KMS-11 (cell line): ENCODE data around the gene B4GALNT3.

Experiments used
- H2AFZ ChIP-seq: fragments of 200-600 bp; sonication (generic); 2 replicates; pipeline ENCODE4 v1.6.1; 2016; ENCODE audit warnings: antibody characterized with exemption, mixed run types, low read depth
- H3K27ac ChIP-seq: fragments of 200-600 bp; sonication (generic); 2 replicates; pipeline ENCODE4 v1.6.1; 2016; ENCODE audit warnings: mild to moderate bottlenecking, mixed run types
- H3K27me3 ChIP-seq: fragments of 200-600 bp; sonication (generic); 2 replicates; pipeline ENCODE4 v1.6.1; 2017; ENCODE audit warnings: mild to moderate bottlenecking, low read depth, mixed run types, moderate library complexity; ENCODE audit not compliant: insufficient read depth
- H3K36me3 ChIP-seq: fragments of 200-600 bp; sonication (generic); 2 replicates; pipeline ENCODE4 v1.6.1; 2017; ENCODE audit warnings: mild to moderate bottlenecking, mixed run types; ENCODE audit not compliant: insufficient read depth
- H3K4me1 ChIP-seq: fragments of 200-600 bp; sonication (generic); 2 replicates; pipeline ENCODE4 v1.6.1; 2016; ENCODE audit warnings: mild to moderate bottlenecking, low read depth, mixed run types; ENCODE audit not compliant: poor library complexity, severe bottlenecking
- H3K4me2 ChIP-seq: fragments of 200-600 bp; sonication (generic); 2 replicates; pipeline ENCODE4 v1.7.0; 2016; ENCODE audit warnings: mild to moderate bottlenecking, mixed run types
- H3K4me3 ChIP-seq: fragments of 200-600 bp; sonication (generic); IDR thresholded peaks from 2 replicates; pipeline ENCODE4 v1.6.1; 2017; ENCODE audit warnings: low read depth, low read length, mixed read lengths; ENCODE audit not compliant: insufficient read depth
- H3K79me2 ChIP-seq: fragments of 200-600 bp; sonication (generic); 2 replicates; pipeline ENCODE4 v1.6.1; 2016; ENCODE audit warnings: low read depth, mixed run types; ENCODE audit not compliant: insufficient read depth
- H3K9ac ChIP-seq: fragments of 200-600 bp; sonication (generic); 2 replicates; pipeline ENCODE4 v1.6.1; 2016; ENCODE audit warnings: mild to moderate bottlenecking, mixed run types
- H4K20me1 ChIP-seq: fragments of 200-600 bp; sonication (generic); 2 replicates; pipeline ENCODE4 v1.6.1; 2016; ENCODE audit warnings: mild to moderate bottlenecking, mixed run types; ENCODE audit not compliant: insufficient read depth
- CTCF ChIP-seq: fragments of 200-600 bp; sonication (generic); conservative IDR thresholded peaks from 2 replicates; pipeline ENCODE4 v1.6.1; 2017; ENCODE audit warnings: low read depth, mild to moderate bottlenecking, antibody characterized with exemption, low read length, moderate library complexity, mixed read lengths

B4GALNT3 gene

GRCh38 chr12:535396-535795 lies 75.7 kb downstream of the B4GALNT3 start:
- Histone ChIP-seq H3K4me3 (no peak overlapping the region), H3K36me3 (no peaks in the 10 kb centered on the region), H4K20me1 (no peaks in the 10 kb centered on the region), H3K4me2 (no peak overlapping the region), H2AFZ (no peak overlapping the region), H3K27me3 (no peaks in the 10 kb centered on the region), H3K4me1 (no peaks in the 10 kb centered on the region), H3K9ac (no peak overlapping the region), H3K27ac (no peak overlapping the region), H3K79me2 (no peaks in the 10 kb centered on the region)
- TF ChIP-seq CTCF: no peak

GRCh38 chr12:536751-537245 lies 77.1 kb downstream of the B4GALNT3 start:
- Histone ChIP-seq H3K27ac (no peak overlapping the region), H3K4me3 (no peak overlapping the region)
- TF ChIP-seq CTCF: no peak

GRCh38 chr12:537772-538171 lies 78.0 kb downstream of the B4GALNT3 start:
- Histone ChIP-seq H4K20me1 (no peaks in the 10 kb centered on the region), H3K27ac (no peak overlapping the region), H3K36me3 (no peaks in the 10 kb centered on the region), H3K4me1 (no peaks in the 10 kb centered on the region), H2AFZ (no peak overlapping the region), H3K4me3 (no peak overlapping the region), H3K27me3 (no peaks in the 10 kb centered on the region), H3K4me2 (no peak overlapping the region), H3K9ac (no peak overlapping the region), H3K79me2 (no peaks in the 10 kb centered on the region)
- no peak for TF ChIP-seq CTCF

More at GRCh38 chr12:536751-537245, 77.1 kb downstream of the B4GALNT3 start:
- Histone ChIP-seq H2AFZ (no peak overlapping the region), H3K79me2 (no peaks in the 10 kb centered on the region), H3K9ac (no peak overlapping the region), H3K36me3 (no peaks in the 10 kb centered on the region), H3K27me3 (no peaks in the 10 kb centered on the region), H4K20me1 (no peaks in the 10 kb centered on the region), H3K4me2 (no peak overlapping the region), H3K4me1 (no peaks in the 10 kb centered on the region)

- Histone ChIP-seq H3K9ac (no peak overlapping the region), H3K4me2 (no peak overlapping the region), H3K27me3 (no peaks in the 10 kb centered on the region), H3K4me3 (no peak overlapping the region), H2AFZ (no peak overlapping the region), H4K20me1 (no peaks in the 10 kb centered on the region), H3K79me2 (no peaks in the 10 kb centered on the region), H3K36me3 (no peaks in the 10 kb centered on the region), H3K4me1 (no peaks in the 10 kb centered on the region), H3K27ac (no peak overlapping the region)
- TF ChIP-seq CTCF: no peak
Observed at GRCh38 chr12:538731-539539, 79.2 kb downstream of the B4GALNT3 start.
